Epidermal melanocyte (primary cell): Measurements from ENCODE around the gene ACTG2.
"Not testable (repeated sequence)": the region's sequence is repeated elsewhere in the genome, so short reads cannot be mapped to it uniquely, and the experiment has no call there.

Experiments
- DNase-seq: peaks from one replicate; pipeline ENCODE4 v3.0.0; 2011; ENCODE audit warnings: low spot score; ENCODE audit not compliant: insufficient read length

The ACTG2 gene

GRCh38 chr2:73931531-73932500 is 39.0 kb downstream of the ACTG2 start:
- DNase-seq: no peak

GRCh38 chr2:73933194-73933593 is 40.4 kb downstream of the ACTG2 start:
- no peak for DNase-seq

GRCh38 chr2:73935641-73936040 is 42.8 kb downstream of the ACTG2 start:
- no peak for DNase-seq

GRCh38 chr2:73937103-73937885 is 44.5 kb downstream of the ACTG2 start:
- DNase-seq: no peak

- DNase-seq: no peak
Observed at GRCh38 chr2:73937899-73938298, 45.1 kb downstream of the ACTG2 start.

- no peak for DNase-seq
Observed at GRCh38 chr2:73938718-73939352, 46.0 kb downstream of the ACTG2 start.

GRCh38 chr2:73939419-73939818 is 46.6 kb downstream of the ACTG2 start:
- no peak for DNase-seq

- not testable (repeated sequence) for DNase-seq
Observed at GRCh38 chr2:73940066-73940465, 47.3 kb downstream of the ACTG2 start.

- DNase-seq: no peak
Observed at GRCh38 chr2:73942664-73943063, 49.9 kb downstream of the ACTG2 start.

- no peak for DNase-seq
Observed at GRCh38 chr2:73944714-73945113, 51.9 kb downstream of the ACTG2 start.

- DNase-seq: no peak
Observed at GRCh38 chr2:73946215-73946614, 53.4 kb downstream of the ACTG2 start.

GRCh38 chr2:73946666-73947065 is 53.9 kb downstream of the ACTG2 start:
- DNase-seq: no peak

- DNase-seq: no peak
Observed at GRCh38 chr2:73947412-73948018, 54.7 kb downstream of the ACTG2 start.

GRCh38 chr2:73949802-73950201 is 57.0 kb downstream of the ACTG2 start:
- DNase-seq: no peak

GRCh38 chr2:73952499-73953446 is 60.0 kb downstream of the ACTG2 start:
- DNase-seq: no peak

GRCh38 chr2:73956218-73956865 is 63.5 kb downstream of the ACTG2 start:
- DNase-seq: no peak

GRCh38 chr2:73961274-73961673 is 68.5 kb downstream of the ACTG2 start:
- DNase-seq: no peak

GRCh38 chr2:73961823-73962615 is 69.2 kb downstream of the ACTG2 start:
- DNase-seq: no peak

- no peak for DNase-seq
Observed at GRCh38 chr2:73962798-73963197, 70.0 kb downstream of the ACTG2 start.
